ENCODE measurements around the gene KRT3.

The KRT3 gene

GRCh38 chr12:52826611-52827498 lies 30.9 kb upstream of the KRT3 start:
- no peak for DNase-seq

- no peak for DNase-seq
Observed at GRCh38 chr12:52825961-52826360, 30.0 kb upstream of the KRT3 start.

- DNase-seq = no peak
Observed at GRCh38 chr12:52824741-52825410, 29.0 kb upstream of the KRT3 start.

GRCh38 chr12:52823761-52824450 lies 28.0 kb upstream of the KRT3 start:
- DNase-seq = no peak

GRCh38 chr12:52822771-52823510 lies 27.0 kb upstream of the KRT3 start:
- no peak for DNase-seq

GRCh38 chr12:52821826-52822660 lies 26.1 kb upstream of the KRT3 start:
- DNase-seq = no peak

GRCh38 chr12:52821071-52821730 lies 25.3 kb upstream of the KRT3 start:
- DNase-seq = no peak

GRCh38 chr12:52820521-52820920 lies 24.6 kb upstream of the KRT3 start:
- DNase-seq = no peak

GRCh38 chr12:52819731-52820510 lies 24.0 kb upstream of the KRT3 start:
- DNase-seq = no peak

- DNase-seq = no peak
Observed at GRCh38 chr12:52818887-52819420, 23.0 kb upstream of the KRT3 start.

- DNase-seq = no peak
Observed at GRCh38 chr12:52818388-52818787, 22.5 kb upstream of the KRT3 start.

- no peak for DNase-seq
Observed at GRCh38 chr12:52817699-52818238, 21.9 kb upstream of the KRT3 start.

GRCh38 chr12:52817003-52817698 lies 21.2 kb upstream of the KRT3 start:
- no peak for DNase-seq

- no peak for DNase-seq
Observed at GRCh38 chr12:52815676-52816588, 20.0 kb upstream of the KRT3 start.

GRCh38 chr12:52815161-52815560 lies 19.2 kb upstream of the KRT3 start:
- no peak for DNase-seq

GRCh38 chr12:52814710-52815155 lies 18.8 kb upstream of the KRT3 start:
- no peak for DNase-seq

GRCh38 chr12:52813885-52814709 lies 18.2 kb upstream of the KRT3 start, which contains the start of gene KRT4:
KRT4 (minus strand) TSS chr12:52814116; CDS start chr12:52814058, 58 bp downstream.
- DNase-seq = no peak

Data from DMS79 treated with DMSO at 0.1 percent for 48 hours (cell line).